COLO829 (cell line): ENCODE measurements around the gene LIN28B.
A peak's percentile ranks its signal among the peaks of the same experiment; 100 is the strongest.
"Not testable (repeated sequence)": the region's sequence is repeated elsewhere in the genome, so short reads cannot be mapped to it uniquely, and the experiment has no call there.

Experiments used
- DNase-seq: peaks from one replicate; pipeline ENCODE4 v3.0.0; 2012; ENCODE audit warnings: low spot score

LIN28B gene, protein sequence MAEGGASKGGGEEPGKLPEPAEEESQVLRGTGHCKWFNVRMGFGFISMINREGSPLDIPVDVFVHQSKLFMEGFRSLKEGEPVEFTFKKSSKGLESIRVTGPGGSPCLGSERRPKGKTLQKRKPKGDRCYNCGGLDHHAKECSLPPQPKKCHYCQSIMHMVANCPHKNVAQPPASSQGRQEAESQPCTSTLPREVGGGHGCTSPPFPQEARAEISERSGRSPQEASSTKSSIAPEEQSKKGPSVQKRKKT

DNA sequence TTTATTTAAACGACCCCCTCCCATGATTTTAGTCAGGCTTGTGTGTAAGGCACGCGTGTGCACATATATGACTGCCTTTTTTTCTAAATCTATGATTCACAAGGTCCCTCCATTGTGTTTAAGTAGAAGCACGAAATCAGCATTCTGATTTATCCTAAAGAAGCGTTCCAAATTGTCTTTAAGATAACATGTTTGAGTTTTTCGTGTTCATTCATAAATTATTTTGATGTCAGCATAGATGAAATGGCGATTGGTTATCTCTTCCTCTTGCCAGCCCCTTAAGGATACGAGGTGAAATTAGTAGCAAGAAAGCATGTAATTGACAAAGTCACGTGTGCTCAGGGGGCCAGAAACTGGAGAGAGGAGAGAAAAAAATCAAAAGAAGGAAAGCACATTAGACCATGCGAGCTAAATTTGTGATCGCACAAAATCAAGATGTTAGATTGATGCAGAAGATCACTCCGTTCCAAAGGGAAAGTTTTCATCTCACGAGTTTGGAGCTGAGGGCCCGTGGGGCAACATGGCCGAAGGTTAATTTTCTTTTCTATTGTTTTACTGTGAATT, at the start of gene LIN28B:
TSS of gene LIN28B (plus strand) at position 377 of the 564 bp plus-strand sequence. CDS start at position 521, 144 bp downstream.
- no peak for DNase-seq

DNA sequence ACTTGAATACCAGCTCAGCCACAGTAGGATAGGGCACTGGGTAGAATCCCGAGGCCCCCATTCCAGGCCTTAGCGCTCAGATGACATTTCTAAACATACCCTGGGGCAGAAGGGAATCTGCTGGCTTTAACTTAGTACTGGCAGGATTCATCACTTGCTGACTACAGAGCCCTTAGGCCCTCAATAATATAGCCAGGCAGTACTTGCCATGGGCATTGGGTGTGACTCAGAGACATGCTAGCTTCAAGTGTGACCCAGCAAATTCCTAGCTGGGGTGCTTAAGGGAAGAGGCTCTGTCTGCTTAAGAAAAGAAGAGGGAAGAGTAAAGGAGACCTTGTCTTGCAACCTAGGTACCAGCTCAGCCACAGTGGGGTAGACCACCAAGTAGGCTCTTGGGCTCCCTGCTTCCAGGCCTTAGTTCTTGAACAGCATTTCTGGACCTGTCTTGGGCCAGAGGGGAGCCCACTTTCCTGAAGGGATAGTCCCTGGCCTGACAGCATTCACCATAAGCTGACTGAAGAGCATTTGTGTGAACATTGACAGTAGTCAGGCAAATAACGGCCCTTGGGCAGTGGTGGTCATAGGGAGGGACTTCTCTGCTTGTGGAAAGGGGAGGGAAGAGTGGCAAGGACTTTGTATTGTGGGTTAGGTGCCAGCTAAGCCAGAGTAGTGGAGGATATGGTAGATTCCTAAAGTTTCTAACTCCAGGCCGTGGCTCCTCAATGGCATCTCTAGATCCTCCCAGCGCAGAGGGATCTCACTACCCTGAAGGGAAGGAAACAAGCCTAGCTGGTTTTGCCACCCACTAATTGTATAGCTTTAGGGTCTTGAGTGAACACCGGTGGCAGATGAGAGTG, 48.6 kb upstream of the LIN28B start:
- DNase-seq, result no peak

DNA sequence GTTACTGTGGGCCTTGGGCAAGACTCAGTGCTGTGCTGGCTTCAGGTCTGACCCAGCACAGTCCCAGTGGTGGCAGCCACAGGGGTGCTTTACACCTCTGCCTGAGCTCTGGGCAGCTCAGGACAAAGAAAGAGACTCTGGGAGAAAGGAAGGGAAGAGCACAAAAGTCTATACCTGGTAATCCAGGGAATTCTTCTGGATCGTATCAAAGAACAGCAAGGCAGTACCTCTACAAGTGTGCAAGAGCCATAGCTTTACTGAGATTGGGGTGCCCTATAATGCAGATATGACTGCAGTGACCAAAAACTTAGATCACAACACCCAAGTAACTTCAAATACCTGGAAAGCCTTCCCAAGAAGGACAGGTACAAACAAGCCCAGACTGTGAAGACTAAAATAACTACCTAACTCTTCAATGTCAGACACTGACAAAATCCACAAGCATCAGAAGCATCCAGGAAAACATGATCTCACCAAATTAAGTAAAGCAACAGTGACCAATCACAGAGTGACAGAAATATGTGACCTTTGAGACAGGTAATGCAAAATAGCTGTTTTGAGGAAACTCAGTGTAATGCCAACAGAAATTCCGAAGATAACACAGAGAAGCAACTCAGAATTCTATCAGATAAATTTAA, 47.9 kb upstream of the LIN28B start:
- no peak for DNase-seq

DNA sequence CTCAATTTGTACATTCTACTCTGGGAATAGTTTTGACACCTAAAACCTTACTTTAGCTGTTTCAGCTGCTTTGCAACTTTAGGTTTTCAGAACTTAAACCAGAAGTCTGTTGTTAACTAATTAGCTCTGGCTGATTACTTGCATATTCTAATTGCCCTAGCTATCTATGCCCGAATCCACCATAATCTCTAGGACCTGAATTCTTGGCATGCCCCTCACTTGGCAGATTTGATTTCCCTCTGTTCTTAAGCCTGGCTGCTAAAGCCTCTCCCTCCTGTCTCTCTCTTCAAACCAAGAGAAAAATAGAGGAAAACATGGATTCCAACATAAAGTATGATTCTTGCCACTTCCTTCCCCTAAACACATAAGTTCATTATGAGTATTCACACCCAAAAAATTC, 35.0 kb upstream of the LIN28B start:
- no peak for DNase-seq

DNA sequence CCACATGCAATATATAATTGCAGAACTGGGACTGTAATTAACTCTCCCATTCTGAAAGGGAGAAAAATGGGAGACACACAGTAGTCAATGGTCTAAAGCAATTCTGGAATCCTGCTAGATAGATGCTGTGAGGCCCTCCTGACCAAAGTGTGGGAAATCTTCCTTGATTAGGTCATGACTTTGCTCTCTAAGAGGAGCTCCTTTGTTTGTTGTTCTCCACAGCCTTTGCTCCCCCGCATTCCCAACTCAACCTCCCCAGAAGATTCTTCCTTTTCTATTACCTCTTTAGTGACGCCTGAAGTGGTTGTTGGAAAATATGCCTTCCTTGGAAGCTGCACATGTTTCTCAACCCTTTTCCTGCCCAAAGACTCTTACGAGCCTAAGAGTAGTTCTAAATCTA, 28.8 kb upstream of the LIN28B start:
- peak; percentile 13 for DNase-seq

DNA sequence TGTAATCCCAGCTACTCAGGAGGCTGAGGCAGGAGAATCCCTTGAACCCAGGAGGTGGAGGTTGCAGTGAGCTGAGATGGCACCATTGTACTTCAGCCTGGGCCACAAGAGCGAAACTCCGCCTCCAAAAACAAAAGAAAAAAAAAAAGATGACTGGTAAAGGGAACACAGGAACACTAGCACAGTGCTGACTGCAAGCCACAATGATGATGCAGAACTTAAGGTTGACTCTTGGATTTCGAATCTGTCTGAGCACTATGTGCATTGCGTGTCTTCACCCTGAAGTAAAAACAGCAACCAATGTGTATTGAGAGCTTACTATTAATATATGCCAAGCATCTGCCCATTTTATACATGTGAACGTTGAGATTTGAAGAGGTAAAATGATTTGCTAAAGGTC, 27.6 kb upstream of the LIN28B start:
- no peak for DNase-seq

DNA sequence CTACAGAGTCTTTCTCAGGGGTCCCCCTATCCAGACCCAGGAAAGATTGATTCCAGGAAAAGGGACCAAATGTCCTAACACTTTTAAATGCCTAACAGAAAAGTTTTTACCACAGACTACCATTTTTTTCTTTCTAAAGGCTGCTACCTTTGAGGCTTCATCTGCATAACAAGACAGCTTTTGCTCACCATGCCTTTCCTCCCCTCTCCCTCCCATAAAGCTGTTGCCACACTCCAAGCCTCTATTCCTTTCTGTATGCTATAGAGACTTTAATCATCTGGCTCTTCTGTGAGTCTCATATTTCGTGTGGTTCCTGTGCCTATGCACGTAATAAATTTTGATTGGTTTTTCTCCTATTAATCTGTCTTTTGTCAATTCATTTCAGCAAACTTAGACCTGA, 26.0 kb upstream of the LIN28B start:
- DNase-seq, result no peak

DNA sequence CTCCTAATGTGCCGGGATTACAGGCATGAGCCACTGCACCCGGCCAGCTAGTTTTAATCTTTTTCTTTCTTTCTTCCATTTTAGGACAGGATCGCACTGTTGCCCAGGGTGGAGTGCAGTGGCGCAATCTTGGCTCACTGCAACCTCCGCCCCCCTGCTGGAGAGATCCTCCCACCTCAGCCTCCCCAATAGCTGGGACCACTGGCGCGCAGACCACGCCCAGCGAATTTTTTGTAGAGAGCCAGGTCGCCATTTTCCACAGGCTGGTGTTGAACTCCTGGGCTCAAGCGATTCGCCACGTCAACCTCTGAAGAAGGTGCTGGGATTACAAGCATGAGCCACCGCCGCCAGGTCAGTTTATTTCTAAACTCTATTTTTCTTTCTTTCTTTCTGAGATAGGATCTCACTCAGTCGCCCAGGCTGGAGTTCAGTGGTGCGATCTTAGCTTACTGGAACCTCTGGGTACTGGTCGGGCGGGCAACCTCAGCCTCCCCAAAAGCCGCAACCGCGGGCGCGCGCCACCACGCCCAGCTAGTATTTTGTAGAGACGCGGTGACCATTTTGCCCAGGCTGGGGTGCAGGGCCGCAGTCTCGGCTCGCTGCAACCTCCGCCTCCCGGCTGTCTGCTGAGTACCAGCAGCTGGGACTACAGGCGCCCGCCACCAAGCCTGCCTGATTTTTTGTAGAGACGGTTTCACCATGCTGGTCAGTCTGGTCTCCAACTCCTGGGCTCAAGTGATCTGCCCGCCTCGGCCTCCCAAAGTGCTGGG, 20.0 kb upstream of the LIN28B start:
- no peak for DNase-seq

DNA sequence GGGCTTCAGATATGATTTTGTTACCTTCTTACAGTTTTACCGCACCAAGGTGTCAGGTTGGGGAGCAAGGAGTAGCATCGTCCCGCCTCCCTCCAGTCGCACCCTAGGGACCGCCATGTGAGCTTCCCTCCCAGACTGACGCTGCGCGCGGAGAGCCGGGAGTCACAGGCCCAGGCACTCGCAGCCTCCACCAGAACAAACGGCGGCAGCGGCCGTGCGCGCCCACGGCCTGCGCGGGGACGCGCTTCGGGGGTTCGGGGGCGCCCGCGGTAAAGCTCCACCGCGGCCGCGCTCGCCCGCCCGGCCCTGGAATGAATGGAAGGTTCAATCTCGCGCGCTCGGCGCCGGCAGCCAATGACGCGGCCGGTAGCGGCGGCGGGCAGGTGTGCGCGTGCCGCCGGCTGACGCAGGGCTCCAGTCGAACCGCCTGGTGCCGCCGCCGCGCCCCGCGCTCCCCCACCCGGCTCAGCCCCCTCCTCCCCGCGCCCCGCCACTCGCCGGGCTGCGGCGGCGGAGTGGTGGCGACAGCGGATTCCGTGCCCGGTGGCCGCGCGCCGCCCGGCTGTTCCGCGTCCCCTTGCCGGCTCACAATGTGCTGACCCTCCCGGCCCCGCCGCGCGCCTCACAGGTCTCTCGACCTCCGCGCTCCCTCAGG, 16.5 kb upstream of the LIN28B start:
- no peak for DNase-seq

DNA sequence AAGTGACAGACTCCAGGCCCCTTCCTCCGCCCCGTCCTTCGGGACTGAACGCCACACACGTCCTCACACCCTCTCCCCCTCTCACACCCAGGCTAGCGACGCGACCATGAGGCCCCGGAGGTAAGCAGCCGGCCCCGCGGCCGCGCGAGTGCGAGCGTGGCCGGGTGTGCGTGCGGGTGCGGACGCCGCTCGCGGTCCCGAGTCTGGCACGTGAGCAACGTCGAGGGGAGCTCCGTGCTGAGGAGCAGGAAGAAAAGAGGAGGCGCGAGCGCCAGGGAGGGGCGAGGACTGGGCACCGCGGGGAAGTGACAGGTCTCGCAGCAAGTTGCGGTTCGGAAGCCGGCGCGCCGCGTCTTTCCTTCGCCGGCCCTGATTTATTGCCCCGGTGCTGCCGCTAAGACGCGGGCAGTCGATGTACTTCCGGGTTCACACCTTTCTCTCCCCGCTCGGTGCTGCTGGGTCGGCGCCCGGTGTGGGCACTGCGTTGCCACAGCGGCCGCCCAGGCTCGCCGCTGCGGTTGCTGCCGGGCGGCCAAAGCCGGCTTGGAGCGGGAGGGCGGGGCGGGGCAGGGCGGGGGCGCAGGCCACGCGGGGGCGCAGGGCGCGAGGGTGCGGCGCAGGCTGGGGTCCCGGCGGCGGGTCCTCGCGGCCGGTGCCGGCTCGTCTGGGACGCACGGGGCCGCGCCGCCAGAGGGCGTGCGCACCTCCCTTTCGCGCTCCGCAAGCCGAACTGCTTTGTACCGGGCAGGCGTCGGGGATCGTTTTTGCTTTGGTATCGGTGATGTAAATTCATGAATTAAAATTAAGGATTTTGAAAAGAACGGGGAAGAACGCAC, 15.8 kb upstream of the LIN28B start:
- DNase-seq, result no peak

DNA sequence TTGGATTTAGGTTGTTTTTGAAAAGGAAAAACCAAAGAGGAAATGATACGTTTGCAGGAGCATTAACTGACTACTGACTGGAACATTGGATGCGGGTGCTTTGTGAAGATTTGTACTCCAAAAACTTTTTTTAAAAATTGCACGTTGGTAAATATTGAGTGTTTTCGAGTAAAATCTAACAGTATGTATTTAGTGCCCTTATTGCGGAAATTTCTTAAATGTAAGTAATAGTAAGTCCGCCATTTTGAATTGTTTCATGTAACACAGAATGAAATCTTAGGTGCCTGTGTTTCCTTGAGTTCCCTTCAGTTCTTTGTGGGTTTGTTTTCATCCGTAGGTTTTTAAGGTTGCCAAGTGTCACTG, 15.2 kb upstream of the LIN28B start:
- DNase-seq, result no peak

DNA sequence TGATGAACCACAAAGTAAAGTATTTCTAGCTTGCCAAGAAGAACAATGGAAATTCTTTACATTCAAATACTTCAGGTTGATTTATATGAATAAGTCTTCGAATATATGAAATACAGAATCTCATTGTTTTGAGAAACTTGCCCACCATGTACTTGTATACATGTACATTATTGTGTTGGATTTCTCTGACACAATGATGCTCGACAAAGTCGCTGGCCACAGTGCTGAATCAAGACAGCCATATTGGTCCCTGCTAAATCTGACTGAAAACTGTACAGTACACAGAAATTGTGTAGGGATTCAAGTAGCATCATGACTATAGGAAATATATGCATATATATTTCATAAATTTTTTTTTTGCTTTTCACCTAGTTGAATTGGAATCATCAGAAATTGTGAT, 13.1 kb upstream of the LIN28B start:
- no peak for DNase-seq

DNA sequence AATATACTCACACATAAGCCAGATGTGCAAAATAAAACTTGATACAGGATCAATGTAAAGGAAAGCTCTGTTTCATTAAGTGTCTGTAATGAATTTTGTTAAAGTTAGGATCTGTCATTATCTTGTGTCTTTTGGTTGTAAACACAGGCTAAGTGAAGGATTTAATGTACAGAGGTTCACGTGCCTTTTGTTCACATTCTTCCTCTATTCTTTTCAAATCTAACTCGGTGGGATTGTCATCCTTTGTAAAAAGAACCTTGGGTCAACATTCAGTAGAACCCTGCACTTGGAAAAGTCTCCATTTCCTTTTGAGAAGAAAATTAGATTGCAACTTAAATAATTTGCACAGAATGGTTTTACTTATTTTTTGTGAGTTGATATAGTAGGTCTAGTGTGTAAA, 7.7 kb upstream of the LIN28B start:
- DNase-seq, result no peak

DNA sequence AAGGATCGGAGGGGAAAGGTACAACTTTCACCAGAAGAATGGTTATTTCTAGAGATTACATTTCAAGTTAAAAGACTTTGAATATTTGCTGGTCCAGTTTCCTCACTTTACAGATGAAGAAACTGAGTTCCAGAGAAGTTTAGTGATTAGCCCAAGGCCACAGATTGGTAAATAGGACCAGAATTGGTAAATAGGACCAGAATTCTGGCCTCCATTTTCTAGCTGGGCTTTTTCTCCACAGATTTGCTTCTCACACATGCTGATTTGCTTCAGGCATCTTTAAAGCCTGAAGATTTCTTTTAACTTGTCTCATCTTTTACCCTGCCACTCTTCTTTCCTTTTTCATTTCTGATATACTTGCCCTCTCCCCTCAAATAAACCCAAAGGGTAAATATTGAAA, 5.2 kb upstream of the LIN28B start:
- no peak for DNase-seq

DNA sequence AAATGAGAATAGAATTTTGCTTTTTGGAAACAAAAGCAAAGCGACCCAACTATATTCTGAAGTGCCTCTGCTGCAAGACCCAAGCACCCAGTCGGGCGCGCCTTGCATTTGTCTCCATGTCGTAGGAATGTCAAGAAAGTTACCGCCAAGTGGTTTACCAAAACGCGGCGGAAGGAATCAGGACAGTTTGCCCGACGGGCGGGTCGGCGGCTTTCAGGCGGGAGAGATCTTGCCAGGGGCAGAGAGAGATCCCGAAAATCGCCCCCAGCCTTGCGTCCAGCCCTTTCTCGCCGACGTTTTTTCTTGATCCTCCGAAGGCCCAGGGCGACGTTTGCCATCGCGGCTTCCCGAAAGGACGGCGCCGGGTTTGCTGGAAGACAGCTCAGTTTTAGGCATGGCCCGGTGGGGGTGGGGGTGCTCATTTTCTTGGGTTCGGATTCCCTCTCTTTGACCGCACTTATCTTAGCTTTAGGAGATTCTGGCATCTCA, 4.0 kb upstream of the LIN28B start:
- no peak for DNase-seq

DNA sequence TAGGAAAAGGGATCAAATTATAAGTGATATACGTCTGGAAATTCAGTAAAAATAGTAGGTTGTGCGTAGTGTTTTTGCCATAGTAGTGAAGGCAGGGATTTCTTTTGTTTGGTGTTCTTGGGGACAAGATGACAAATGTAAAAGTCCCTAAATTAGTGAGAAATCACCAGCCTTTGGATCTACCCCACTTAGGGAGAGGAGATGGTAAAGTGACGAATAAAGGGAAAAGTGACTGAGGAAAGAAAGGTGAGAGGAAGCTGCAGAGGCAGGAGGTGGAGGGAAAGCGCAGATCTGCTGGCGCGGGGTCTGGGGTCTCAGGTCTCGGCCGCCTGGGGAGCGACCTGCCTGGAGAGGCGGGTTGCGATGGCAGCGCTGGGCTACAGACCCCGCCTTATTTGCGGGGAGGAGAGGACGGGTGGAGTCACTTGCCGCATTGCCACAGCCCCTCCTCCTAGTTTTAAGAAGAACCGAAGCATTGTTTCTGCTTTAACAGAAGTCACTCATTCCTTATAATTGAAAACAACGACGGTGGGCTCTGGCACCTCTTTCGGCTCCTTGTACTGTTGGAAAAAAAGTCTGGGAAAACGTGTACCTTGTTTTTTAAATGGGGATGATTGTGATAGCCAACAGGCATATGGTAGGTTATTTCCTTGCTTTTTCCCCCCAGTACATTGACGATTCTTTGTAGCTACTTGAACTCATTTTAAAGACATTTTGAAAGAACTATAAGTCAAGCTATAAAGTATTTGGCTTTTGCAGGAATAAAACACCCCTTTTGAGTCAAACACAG, 3.3 kb upstream of the LIN28B start:
- not testable (repeated sequence) for DNase-seq

DNA sequence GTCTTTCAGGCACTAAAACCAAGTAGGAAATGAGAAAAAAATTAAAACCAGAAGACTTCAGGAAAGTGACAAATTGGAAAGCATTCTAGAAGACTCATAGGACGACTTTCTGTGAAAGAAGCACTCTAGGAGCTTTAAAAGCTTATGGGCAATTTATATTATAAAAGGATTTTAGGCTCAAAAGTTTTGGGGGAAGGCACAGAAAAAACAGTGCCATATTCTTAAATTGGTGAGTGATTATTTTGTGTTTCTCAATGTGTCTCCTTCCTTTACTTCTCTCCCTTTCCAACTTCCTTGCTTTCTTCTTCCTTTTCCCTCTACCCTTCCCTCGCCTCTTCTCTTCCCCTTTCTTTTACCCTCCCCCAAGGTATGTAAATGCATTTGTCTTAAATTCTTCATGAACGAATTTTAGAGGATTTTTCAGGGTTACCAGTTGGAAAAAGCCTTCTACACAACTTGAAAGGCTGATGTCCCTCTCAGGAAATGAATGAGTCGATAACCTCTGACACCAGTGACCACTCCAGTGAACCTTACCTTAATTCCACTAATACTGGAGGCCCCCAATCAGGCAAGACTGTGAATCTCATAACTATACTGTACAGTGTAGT, 2.6 kb upstream of the LIN28B start:
- DNase-seq, result no peak

DNA sequence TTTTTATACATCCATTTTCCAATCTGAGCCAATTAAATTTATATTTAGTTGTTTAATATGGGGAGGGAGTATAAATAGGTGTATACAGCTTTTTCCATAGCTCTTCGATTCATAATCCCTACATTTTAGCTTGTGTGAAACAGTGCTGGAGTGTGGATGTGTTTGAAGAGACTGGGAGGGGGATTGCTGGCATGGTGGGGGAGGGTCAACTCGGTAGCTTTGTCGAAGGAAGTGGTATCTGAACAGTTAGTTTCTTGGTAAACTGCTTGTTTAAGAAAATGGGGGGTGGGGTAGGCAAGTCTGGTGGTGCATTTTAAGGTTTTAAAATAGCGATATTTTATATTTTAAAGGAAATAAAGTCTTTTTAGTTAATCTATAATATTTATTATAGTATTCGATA, 1.4 kb upstream of the LIN28B start:
- DNase-seq, result no peak
